HG02970 (cell line): ENCODE data around the gene CNOT6.
A peak's percentile ranks its signal among the peaks of the same experiment; 100 is the strongest.
"Not testable (repeated sequence)": the region's sequence is repeated elsewhere in the genome, so short reads cannot be mapped to it uniquely, and the experiment has no call there.

Experiments
- ATAC-seq: cut with Tn5 transposase; IDR thresholded peaks from one replicate; pipeline ENCODE4 v1.9.1; 2021; ENCODE audit warnings: mild to moderate bottlenecking, moderate library complexity, moderate number of reproducible peaks; ENCODE audit not compliant: unreplicated experiment, low FRiP score

CNOT6 gene

GRCh38 chr5:180494060-180494509 lies at the start of gene CNOT6:
Gene CNOT6 (plus strand): TSS chr5:180494379. CDS start chr5:180529277, 34,898 bp downstream.
- ATAC-seq = peak; percentile 86

DNA sequence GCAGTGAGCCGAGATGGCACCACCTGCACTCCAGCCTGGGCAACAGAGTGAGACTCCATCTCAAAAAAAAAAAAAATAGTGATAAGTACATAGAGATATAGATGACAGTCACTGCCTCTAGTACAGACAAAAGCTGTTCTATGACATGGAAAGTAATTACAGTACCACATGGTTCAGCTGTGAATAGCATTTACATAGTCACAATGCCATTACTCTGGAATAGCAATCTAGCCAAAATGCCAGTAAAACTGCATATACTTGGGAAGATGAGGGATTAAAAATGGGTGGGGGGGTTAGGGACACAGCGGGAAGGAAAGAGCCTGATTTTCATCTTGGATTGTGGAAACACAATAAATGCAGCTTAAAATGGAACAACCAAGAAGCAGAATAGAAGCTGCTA lies 39.4 kb upstream of the CNOT6 start:
- no peak for ATAC-seq

GRCh38 chr5:180455872-180456271 lies 38.3 kb upstream of the CNOT6 start:
- no peak for ATAC-seq

- ATAC-seq = no peak
Measured at GRCh38 chr5:180456792-180457191, 37.4 kb upstream of the CNOT6 start.

DNA sequence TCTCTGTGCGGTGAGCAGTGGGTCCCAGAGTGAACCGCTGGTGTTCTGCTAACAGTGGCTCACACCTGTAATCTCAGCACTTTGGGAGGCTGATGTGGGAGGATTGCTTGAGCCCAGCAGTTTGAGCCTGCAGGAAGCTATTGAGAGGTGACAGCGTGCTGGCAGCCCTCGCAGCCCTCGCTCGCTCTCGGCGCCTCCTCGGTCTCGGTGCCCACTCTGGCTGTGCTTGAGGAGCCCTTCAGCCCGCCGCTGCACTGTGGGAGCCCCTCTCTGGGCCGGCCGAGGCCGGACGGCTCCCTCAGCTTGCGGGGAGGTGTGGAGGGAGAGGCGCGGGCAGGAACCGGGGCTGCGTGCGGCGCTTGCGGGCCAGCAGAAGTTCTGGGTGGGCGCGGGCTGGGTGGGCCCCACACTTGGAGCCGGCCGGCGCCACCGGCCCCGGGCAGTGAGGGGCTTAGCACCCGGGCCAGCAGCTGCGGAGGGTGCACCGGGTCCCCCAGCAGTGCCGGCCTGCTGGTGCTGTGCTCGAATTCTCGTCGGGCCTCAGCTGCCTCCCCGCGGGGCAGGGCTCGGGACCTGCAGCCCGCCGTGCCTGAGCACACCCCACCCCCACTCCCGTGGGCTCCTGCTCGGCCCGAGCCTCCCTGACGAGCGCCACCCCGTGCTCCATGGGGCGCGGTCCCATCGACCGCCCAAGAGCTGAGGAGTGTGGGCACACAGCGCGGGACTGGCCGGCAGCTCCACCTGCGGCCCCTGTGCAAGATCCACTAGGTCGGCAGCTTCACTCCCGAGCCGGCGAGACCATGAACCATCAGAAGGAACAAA lies 35.1 kb upstream of the CNOT6 start:
- not testable (repeated sequence) for ATAC-seq

DNA sequence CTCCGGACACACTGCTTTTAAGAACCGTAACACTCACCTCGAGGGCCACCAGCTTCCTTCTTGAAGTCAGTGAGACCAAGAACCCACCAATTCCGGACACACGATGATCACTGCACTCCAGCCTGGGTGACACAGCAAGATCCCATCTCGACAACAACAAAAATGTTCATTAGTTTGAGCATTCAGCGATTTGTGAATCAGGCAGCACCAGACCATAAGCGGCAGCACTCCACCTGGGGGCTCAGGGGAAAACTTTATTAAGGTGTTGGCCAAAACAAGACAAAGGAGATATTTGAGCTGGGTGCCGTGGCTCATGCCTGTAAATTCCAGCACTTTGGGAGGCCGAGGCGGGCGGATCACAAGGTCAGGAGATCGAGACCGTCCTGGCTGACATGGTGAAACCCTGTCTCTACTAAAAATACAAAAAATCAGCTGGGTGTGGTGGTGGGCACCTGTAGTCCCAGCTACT lies 34.5 kb upstream of the CNOT6 start:
- ATAC-seq = not testable (repeated sequence)

DNA sequence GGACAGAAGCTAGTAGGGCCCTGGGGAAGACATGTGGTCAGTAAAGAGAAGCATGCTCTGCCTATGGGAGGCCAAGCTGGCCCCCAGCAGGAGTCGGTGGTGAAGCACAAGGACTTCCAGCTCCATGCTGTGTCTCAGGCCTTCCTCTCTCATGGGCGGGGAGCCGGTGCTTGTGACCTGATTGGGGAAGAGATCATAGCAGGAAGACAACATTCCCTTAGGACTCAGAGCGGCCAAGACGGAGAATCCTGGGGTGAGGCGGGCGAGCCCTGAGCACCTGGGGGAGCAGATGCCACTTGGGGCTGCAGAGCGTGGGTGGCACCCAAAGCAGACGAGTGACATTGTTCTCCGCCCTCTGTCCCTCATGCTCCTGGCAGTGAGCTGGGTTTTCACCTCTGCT lies 33.3 kb upstream of the CNOT6 start:
- no peak for ATAC-seq

DNA sequence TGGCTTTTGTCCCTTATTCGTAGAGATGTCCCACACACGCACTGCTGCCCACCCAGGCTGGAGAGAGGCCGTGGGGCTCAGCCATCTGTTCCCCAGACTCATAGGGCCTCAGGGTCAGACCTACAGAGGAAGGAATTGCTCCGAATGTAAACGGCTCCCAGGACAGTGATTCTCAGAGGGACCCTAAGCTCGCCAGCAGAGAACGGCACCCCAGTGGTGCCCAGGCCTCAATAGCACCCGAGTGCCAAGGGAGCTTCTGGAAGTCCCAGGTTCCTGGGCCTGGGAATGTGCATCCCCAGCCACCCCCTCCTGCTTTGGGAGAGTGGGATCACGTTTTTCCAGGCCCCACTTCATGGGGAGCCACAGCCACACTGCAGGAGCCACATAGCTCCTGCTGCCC lies 32.9 kb upstream of the CNOT6 start:
- no peak for ATAC-seq

DNA sequence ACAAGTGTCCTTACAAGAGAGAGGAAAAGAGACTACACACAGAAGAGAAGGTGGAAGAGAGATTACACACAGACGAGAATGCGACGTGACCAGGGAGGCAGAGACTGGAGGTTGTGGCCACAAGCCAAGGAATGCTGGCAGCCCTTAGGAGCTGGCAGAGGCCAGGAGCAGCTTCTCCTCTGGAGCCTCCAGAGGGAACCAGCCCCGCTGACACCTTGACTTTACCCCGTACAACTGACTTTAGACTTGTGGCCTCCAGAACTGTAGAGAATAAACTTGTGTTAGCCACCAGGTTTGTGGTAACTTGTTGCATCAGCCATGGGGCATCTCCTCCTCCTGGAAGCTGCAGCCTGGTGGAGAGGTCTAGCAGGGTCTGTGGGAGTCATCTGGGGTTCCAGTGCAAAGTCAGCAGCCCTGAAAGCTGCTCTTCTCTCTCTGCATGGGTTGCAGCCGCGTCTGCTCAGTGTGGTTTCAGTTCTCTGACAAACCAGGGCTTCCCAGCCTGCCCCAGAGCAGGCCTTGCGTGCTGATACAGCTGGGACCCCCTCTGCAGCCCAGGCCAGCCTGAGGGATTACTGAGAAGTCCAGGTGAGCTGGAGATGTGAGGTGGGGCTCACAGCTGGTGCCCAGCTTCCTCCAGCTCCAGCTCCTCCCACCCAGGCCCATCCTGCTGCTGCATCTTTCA lies 30.8 kb upstream of the CNOT6 start:
- ATAC-seq = no peak

- no peak for ATAC-seq
Measured at GRCh38 chr5:180463916-180464602, 30.1 kb upstream of the CNOT6 start.

- no peak for ATAC-seq
Measured at GRCh38 chr5:180464603-180464970, 29.6 kb upstream of the CNOT6 start.

DNA sequence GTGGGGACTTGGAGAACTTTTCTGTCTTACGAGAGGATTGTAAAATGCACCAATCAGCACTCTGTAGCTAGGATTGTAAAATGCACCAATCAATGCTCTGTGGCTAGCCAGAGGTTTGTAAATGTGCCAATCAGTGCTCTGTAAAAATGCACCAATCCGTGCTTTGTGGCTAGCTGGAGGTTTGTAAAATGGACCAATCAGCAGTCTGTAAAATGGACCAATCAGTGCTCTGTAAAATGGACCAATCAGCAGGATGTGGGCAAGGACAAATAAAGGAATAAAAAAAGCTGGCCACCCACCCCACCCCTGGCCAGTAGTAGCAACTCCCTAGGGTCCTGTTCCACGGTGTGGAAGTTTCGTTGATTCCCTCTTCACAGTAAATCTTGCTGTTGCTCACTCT lies 29.1 kb upstream of the CNOT6 start:
- ATAC-seq = not testable (repeated sequence)

GRCh38 chr5:180466316-180466715 lies 27.9 kb upstream of the CNOT6 start:
- no peak for ATAC-seq

GRCh38 chr5:180467028-180467975 lies 26.9 kb upstream of the CNOT6 start:
- ATAC-seq = no peak

DNA sequence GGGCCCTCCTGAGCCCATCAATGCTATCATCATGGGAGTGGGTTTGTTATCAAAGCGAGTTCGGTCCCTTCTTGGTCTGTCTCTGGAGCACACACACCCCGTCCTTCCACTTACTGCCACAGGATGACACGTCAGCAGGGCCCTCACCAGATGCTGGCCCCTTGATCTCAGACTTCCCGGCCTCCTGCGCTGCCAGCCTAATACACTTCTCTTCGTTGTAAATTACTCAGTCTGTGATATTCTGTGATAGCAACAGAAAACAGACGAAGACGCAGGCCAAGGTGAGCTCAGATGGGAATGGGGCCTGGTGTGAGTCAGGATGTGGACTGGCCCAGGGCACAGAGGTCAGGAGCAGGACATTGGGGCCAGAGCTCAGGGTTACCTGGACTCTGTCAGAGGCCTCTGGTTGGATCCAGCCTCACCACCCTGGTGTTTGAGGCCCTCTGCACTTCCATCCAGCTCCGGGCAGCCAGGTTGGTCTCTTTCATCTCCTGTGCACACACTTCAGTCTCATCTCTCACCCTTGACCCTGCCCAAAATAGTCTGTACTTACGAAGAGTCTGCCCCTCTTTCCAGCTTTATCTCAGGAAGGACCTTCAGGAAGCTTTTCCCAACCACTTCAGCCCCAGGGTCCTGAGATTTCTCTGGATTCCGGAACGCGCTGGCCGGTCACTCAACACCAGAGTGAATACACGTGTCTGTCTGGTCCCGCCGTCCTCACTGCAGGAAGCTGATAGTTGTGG lies 26.0 kb upstream of the CNOT6 start:
- ATAC-seq = no peak

DNA sequence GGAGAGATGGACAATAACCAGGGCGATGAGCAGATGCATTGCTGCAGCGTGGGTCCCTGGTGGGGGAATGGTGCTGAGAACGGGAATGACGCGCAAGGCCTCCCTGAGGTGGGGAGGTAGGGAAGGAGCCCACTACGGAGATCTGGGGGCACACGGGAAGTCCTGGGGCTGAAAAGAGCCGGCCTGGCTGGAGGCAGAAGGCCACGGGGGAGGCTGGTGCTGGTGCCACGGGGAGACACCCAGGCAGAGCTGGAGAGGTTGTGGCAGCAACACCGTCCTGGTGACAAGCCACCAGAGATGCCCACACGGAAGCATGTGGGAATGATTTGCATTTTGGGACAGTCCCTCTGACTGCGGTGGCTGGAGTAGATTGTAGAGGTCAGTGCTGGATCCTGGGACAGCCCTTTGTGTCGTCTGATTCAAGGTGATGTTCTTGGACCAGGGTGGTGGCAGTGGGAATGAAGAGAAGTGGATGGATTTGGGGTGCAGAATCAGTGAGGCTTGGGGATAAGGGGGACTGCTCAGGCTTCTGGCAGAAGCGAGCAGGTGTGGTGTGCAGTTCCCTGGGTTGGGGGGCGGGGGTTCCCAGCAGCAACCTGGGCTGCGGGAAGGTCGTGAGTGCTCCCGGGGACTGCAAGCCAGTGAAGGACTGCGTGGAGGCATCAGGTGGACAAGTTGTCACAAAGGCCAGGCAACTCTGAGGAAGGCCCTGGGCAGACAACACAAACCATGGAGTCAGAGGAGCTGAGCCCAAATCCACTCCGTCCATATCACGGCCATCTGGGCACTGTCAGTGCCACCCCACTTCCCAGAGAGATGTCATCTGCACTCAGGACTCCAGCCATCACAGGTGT lies 25.2 kb upstream of the CNOT6 start:
- no peak for ATAC-seq

GRCh38 chr5:180469586-180469865 lies 24.7 kb upstream of the CNOT6 start:
- ATAC-seq = no peak

DNA sequence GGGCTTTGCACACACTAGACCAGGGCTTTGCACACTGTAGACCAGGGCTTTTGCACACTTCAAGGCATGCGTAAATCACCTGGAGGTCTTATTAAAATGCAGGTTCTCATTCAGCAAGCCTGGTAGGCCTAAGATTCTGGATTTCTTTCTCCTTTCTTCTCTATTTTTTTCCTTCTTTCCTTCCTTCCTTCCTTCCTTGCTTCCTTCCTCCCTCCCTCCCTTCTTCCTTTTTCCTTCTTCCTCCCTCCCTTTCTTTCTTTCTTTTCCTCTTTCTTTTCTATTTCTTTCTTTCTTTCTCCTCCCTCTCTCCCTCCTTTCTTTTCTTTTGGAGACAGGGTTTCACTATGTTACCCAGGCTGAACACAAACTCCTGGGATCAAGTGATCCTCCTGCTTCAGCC lies 24.3 kb upstream of the CNOT6 start:
- ATAC-seq = no peak

- ATAC-seq = no peak
Measured at GRCh38 chr5:180470361-180470760, 23.8 kb upstream of the CNOT6 start.
